ES-I3 (cell line): ENCODE measurements around the gene CALN1.
"Not testable (repeated sequence)": the region's sequence is repeated elsewhere in the genome, so short reads cannot be mapped to it uniquely, and the experiment has no call there.

Experiments
- H3K36me3 ChIP-seq: 2 replicates; pipeline ENCODE4 v1.6.1; 2013; ENCODE audit warnings: mild to moderate bottlenecking, low read length, control low read depth, moderate library complexity; ENCODE audit not compliant: insufficient read depth
- H3K4me1 ChIP-seq: 2 replicates; pipeline ENCODE4 v1.6.1; 2013; ENCODE audit warnings: mild to moderate bottlenecking, control low read depth, low read length; ENCODE audit not compliant: insufficient read depth
- H3K9ac ChIP-seq: 2 replicates; pipeline ENCODE4 v1.6.1; 2013; ENCODE audit warnings: low read depth, mild to moderate bottlenecking, low read length, moderate library complexity
- H3K9me3 ChIP-seq: 2 replicates; pipeline ENCODE4 v1.6.1; 2013; ENCODE audit warnings: mild to moderate bottlenecking, low read length, moderate library complexity; ENCODE audit not compliant: control insufficient read depth, insufficient read depth

CALN1 gene

DNA sequence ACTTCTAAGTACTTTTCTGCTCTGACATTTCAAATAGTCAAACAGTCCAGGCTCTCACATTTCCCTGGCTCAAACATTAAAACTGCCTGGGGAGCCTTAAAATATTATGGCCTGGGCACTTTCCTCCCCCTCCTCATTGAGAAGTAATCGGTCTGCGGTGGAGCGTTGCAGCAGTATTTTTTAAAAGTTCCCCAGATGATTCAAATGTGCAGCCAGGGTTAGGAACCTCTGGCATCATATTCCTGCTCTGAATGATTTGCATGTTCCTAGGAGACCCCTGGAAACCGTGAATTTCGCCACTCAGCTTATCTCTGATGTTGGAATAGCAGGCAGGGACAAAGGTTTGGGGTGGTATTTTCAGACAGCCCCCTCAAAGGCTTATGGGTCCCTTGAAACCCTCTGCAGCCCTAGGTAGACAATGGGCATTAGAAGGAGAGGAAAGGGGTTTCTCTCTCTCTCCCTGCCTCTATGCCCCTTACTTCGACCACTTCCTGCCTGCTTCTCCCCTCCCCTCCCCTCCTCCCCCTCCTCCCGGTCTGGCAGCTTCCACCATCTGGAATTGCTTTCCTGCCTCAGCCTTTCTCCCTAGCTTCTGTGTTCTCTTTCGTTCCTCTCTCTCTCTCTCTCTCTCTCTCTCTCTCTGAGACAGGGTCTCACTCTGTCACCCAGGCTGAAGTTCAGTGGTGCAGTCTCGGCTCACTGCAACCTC, 658.0 kb downstream of the CALN1 start:
- no peak overlapping the region for H3K9ac ChIP-seq
- no peaks in the 10 kb centered on the region for H3K36me3 ChIP-seq
- no peaks in the 10 kb centered on the region; the same call in 1 of the 2 replicates for H3K9me3 ChIP-seq
- no peaks in the 10 kb centered on the region for H3K4me1 ChIP-seq

DNA sequence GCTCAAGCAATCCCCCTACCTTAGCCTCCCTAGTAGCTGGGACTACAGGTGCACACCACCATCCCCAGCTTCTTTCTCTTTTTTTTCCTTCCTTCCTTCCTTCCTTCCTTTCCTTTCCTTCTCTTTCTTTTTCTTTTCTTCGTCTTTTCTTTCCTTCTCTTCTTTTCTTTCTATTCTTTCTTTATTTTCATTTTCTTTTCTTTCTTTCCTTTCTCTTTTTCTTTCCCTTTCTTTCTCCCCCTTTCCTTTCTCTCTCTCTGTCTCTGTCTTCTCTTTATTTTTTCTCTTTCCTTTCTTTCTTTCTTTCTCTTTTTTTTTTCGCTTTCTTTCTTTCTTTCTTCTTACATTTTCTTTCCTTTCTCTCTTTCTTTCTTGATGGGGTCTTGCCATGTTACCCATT, 658.9 kb downstream of the CALN1 start:
- no peak overlapping the region for H3K9ac ChIP-seq
- no peaks in the 10 kb centered on the region; the same call in 1 of the 2 replicates for H3K9me3 ChIP-seq
- no peaks in the 10 kb centered on the region for H3K36me3 ChIP-seq
- no peaks in the 10 kb centered on the region for H3K4me1 ChIP-seq

DNA sequence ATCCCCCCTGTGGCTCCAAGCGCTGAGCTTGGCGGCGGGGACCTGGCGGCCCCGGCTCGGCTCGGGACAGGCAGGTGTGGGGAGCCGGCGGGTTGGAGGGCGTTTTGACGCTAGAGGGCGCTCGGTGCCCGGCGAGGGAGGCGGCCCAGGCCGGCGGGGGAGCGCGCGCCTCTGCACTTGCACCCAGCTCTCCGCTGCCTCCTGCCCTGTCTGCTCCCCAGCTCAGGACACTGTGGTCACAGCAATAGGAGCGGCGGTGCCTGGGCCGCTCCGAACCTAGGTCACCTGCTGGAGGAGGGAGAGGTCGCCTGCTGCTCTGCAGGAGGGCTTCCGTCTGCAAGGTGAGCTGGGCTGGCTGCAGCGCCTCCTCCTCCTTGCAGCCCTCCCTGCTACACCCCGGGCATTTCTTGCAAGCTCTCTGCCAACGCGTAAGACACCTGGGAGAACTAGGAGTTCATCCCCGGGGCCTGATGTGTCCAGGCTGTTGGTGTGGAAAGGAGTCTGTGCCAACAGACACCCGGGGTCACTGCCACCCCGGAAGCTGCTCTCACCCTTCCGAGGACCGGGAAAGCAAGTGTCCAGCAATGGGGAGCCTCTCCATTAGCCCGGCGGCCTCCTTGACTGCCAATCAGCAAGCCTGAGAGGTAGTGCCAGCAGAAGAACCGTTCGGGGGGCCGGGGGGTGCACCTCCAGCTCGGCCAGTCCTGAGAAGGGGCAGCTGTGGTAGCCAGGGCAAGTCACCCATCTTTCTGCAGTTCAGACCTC, 659.8 kb downstream of the CALN1 start:
- Histone ChIP-seq H3K36me3 (no peaks in the 10 kb centered on the region), H3K9ac (peak overlapping the region; percentile 58), H3K9me3 (no peaks in the 10 kb centered on the region; the same call in 1 of the 2 replicates), H3K4me1 (no peaks in the 10 kb centered on the region)

DNA sequence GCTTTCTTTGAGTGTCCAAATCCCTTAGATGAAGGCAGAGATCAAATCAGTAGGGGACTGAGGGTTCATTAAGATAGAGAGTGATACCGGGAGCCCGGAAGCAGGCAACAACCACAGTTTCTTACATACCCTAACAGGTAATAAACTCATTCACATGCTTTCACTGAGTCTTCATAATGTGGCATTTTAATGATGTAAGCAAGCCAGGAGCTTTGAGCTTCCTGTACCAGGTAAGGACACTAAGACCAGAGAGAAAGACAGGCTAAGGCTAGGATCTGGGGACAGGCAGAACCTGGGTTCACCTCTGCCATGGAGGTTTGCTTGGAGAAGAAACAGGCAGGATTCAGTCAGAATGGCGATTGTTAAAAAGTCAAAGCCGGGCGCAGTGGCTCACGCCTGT, 661.8 kb downstream of the CALN1 start:
- no peaks in the 10 kb centered on the region for H3K4me1 ChIP-seq
- H3K36me3 ChIP-seq, result no peaks in the 10 kb centered on the region
- no peak overlapping the region for H3K9ac ChIP-seq
- H3K9me3 ChIP-seq, result no peaks in the 10 kb centered on the region; the same call in 1 of the 2 replicates

DNA sequence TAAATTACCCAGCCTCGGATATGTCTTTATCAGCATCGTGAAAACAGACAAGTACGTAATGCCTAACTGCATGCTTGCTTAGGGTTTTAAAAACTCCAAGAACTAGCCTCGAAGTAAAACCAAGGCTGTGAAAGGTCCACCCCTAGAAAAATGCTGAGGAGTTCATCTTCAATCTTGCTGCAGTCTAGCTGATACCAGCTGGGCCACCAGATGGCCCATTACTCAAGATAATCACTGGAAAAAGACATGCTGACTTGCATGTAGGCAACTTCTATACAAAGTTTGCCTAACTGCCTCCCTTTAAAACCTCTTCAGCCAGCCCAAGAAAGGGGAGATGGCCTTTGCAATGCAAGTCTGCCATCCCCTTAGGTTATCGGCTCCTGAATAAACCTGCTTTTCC, 666.1 kb downstream of the CALN1 start:
- Histone ChIP-seq H3K4me1 (no peaks in the 10 kb centered on the region), H3K9me3 (no peaks in the 10 kb centered on the region), H3K36me3 (no peaks in the 10 kb centered on the region), H3K9ac (no peak overlapping the region)

DNA sequence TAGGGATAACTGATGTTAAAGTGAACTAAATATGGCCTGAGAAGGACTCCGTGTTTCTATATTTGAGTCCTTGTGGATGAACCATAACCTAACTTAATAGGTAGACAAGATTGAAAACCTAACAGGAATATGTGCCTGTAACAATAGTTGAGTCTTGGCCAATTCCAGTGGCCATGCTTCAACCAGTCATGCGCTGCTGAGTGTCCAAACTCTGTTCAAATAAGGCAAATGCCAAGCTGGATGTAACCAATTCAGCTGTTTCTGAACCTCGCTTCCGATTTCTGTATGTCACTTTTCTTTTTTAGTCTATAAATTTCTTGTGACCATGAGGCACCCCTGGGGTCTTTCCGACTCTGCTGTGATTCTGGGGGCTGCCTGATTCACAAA, 672.0 kb downstream of the CALN1 start:
- Histone ChIP-seq H3K9ac (no peak overlapping the region), H3K9me3 (no peaks in the 10 kb centered on the region), H3K36me3 (no peaks in the 10 kb centered on the region), H3K4me1 (peaks cover 16% of the 10 kb centered on the region)

DNA sequence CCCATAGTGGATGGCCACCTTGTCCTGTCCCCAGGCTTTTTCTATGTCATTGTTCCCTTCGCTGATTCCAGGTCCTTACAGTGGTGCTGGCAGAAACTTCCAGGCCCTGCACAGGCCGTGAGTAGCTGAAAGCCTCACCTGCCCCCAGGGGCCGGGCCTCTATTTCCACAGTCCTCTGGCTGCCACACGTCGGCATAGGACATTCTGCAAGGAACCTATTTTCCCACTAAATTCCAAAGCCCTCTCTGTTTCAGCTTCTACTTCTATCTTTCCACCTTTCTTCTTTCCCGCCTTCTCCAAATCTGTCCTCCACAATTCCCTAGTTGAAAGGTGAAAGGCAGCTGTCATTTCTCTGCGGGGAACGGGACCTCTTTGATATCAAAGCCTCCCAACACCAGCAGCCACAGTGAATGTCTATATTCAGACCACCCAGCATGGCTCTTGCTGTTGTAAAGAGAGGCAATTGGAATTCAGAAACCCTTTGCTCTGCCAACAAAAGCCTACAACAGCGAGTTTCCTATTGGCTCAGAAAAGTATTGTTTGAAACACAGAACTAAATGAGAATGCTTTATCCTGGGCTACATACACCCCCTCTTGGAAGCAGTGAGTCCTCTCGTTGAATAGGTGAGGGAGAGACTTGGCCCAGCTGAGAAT, 672.5 kb downstream of the CALN1 start:
- Histone ChIP-seq H3K9ac (no peak overlapping the region), H3K9me3 (no peaks in the 10 kb centered on the region), H3K36me3 (no peaks in the 10 kb centered on the region), H3K4me1 (peaks cover 16% of the 10 kb centered on the region)

DNA sequence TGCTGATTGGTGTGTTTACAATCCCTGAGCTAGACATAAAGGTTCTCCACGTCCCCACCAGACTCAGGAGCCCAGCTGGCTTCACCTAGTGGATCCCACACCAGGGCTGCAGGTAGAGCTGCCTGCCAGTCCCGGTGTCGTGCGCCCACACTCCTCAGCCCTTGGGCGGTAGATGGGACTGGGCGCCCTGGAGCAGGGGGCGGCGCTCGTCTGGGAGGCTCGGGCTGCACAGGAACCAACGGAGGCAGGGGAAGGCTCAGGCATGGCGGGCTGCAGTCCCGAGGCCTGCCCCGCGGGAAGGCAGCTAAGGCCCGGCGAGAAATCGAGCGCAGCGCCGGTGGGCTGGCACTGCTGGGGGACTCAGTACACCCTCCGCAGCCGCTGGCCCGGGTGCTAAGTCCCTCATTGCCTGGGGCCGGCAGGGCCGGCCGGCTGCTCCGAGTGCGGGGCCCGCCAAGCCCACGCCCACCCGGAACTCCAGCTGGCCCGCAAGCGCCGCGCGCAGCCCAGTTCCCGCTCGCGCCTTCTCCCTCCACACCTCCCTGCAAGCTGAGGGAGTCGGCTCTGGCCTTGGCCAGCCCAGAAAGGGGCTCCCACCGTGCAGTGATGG, 674.1 kb downstream of the CALN1 start:
- H3K36me3 ChIP-seq, H3K9me3 ChIP-seq, H3K9ac ChIP-seq: not testable (repeated sequence)
- H3K4me1 ChIP-seq, result peaks cover 16% of the 10 kb centered on the region

DNA sequence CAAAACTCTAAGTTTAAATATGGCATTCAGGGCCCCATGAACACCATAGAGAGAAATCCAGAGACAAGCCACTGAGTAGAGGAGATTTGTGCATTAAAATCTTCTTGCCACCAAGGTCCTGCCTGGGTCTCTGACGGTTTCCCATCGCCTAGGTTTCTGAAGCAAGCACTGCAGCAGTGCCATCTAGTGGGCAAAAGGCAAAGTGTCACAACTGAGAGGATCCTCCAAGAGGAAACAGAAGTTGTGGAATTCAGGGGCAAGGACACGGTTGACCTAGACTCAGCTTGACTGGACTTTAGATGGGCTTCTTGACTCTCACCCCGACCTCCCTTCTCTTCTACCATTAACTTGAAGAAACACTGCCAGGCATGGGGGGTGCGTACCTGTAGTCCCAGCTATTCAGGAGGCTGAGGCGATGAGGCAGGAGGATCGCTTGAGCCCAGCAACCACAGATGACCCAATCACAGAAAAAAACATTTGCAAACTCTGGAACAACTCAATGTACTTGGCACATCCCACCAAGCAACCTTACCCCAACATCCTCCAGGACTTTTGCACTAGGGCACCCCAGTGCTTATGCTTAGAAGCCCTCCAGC, 676.1 kb downstream of the CALN1 start:
- no peaks in the 10 kb centered on the region for H3K36me3 ChIP-seq
- H3K4me1 ChIP-seq, result peaks cover 16% of the 10 kb centered on the region
- no peaks in the 10 kb centered on the region for H3K9me3 ChIP-seq
- no peak overlapping the region for H3K9ac ChIP-seq

DNA sequence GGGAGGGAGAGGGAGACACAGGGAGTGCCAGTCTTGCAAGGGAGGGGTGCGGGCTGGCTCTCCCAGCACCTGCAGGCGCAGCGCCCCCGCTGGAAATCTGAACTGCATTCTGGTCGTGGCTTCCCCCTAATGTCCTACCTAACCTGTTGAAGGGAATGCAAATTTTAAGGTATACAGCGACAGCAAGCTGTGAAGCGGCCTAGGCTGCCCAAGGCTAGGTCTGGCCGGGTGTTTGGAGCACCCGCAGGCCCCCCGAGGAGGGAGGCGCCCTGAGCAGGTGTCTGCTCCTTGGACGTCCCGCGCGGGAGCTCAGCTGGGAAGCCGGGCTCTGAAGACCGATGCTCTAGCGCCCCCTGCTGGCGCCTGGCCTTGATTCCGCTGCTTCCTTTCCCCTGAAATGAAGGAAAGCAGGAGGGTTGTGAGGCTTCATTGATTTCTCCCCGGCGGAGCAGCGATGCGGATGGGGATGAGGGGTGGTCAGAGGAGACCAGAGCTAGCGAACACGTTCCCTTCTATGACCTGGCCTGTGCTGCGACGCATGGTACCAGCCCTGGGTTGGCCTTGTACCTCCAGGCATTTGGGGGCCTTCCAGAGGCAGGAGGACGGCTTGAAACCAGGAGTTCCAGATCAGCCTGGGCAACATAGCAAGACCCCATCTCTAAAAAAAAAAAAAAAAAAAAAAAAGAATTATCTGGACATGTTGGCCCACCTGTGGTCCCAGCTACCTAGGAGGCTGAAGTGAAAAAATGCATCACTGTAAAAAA, 678.8 kb downstream of the CALN1 start:
- Histone ChIP-seq H3K4me1 (peaks cover 4% of the 10 kb centered on the region; the same call in 1 of the 2 replicates), H3K9me3 (no peaks in the 10 kb centered on the region), H3K36me3 (no peaks in the 10 kb centered on the region), H3K9ac (peak overlapping the region; percentile 35; the same call in 1 of the 2 replicates)

DNA sequence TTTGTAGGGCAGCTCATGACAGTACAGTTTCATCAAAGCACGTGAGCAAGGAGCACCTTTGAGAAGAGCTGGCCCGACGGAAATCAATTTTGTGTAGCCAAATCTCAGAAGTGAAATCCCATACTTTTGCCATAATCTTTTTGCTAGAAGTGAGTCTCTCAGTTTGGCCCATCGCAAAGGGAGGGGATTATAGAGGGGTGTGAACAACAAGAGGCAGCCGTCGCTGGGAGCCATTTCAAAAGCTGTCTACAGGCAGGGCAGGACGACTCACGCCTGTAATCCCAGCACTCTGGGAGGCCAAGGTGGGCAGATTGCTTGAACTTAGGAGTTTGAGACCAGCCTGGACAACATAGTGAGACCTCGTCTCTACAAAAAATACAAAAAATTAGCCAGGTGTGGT, 680.4 kb downstream of the CALN1 start:
- Histone ChIP-seq H3K4me1 (peaks cover 4% of the 10 kb centered on the region; the same call in 1 of the 2 replicates), H3K9ac (no peak overlapping the region), H3K36me3 (no peaks in the 10 kb centered on the region), H3K9me3 (no peaks in the 10 kb centered on the region)
